Measurements from ENCODE around the gene TMEM108.

TMEM108 gene

DNA sequence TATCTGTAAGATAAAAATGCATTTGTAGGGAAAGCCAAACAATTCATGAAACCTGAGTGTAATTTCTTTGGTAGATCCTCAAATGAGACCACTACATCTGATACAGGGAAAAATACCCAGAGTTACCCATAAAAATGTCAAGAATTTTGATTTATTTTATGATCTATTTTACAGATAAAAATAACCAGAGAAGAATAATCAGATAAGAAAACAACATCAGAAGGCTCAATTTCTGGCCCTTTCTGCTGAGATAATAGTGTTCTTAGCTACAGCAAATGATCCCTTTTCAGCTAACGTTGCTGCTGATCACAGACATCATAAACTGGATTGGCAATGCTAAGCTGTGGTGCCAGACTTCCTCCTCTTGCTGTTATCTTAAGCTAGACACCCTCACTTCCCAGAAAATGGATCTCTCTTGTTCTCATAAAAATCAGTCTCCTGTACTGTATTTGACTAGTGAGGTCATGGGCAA is 21.3 kb upstream of the TMEM108 start:
- Histone ChIP-seq H3K27me3 (no peaks in the 10 kb centered on the region), H3K27ac (no peak overlapping the region), H3K4me3 (no peak overlapping the region), H3K36me3 (no peaks in the 10 kb centered on the region), H3K9me3 (no peaks in the 10 kb centered on the region), H3K4me1 (no peaks in the 10 kb centered on the region)
- intact Hi-C loops (cut with DNase I; ENCODE audit: low total_unique reads) = no loop called here
- no peak for DNase-seq
- TF ChIP-seq, protein P1, sequence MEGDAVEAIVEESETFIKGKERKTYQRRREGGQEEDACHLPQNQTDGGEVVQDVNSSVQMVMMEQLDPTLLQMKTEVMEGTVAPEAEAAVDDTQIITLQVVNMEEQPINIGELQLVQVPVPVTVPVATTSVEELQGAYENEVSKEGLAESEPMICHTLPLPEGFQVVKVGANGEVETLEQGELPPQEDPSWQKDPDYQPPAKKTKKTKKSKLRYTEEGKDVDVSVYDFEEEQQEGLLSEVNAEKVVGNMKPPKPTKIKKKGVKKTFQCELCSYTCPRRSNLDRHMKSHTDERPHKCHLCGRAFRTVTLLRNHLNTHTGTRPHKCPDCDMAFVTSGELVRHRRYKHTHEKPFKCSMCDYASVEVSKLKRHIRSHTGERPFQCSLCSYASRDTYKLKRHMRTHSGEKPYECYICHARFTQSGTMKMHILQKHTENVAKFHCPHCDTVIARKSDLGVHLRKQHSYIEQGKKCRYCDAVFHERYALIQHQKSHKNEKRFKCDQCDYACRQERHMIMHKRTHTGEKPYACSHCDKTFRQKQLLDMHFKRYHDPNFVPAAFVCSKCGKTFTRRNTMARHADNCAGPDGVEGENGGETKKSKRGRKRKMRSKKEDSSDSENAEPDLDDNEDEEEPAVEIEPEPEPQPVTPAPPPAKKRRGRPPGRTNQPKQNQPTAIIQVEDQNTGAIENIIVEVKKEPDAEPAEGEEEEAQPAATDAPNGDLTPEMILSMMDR (IDR thresholded peaks at IDR 0.05) = no peak

DNA sequence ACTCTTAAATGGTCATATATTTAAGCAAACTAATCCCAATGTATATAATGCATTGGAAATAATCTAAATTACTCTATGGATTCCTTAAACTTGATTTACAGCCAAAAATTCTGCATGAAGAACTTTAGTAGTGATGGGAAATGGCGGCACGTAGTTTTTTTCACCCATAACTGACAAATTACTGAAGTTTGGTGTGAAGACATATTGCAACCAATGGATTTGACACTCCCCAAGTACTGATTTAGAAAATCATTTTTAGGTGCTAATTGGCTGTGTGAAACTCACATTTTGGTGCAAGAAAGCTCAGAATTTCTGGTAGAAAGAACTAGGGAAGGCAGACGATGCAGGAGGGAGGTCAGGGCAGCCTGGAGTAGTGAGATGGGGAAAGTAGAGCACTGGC is 19.3 kb upstream of the TMEM108 start:
- no peaks in the 10 kb centered on the region for H3K9me3 ChIP-seq
- no peaks in the 10 kb centered on the region for H3K4me1 ChIP-seq
- H3K4me3 ChIP-seq = no peak overlapping the region
- H3K27ac ChIP-seq = no peak overlapping the region
- no peak for DNase-seq
- TF ChIP-seq, protein P1 (IDR thresholded peaks at IDR 0.05) = no peak
- intact Hi-C loops (cut with DNase I; ENCODE audit: low total_unique reads) = no loop called here
- no peaks in the 10 kb centered on the region for H3K27me3 ChIP-seq
- H3K36me3 ChIP-seq = no peaks in the 10 kb centered on the region

DNA sequence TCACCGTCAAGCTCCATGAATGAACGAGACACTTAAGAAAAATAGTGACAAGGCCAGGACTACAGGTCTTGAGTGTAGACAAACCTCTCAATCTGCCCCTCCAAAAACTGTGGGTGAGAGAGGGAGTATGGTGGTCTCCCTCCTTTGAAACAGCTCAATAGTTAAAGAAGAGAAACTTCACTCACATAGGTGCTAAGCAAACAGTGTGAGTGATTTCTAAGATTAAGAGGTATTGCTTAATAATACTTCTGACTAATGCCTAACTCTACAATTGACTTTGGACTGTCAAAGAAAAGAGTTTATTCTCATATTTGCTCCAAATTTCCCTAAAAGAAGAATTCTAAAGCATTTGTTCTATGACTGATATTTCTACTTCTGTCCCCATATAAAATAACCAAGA is 17.0 kb upstream of the TMEM108 start:
- Histone ChIP-seq H3K36me3 (no peaks in the 10 kb centered on the region), H3K4me3 (no peak overlapping the region), H3K27ac (no peak overlapping the region), H3K4me1 (no peaks in the 10 kb centered on the region), H3K27me3 (no peaks in the 10 kb centered on the region), H3K9me3 (no peaks in the 10 kb centered on the region)
- TF ChIP-seq, protein P1 (IDR thresholded peaks at IDR 0.05) = no peak
- DNase-seq = no peak
- intact Hi-C loops (cut with DNase I; ENCODE audit: low total_unique reads) = no loop called here

DNA sequence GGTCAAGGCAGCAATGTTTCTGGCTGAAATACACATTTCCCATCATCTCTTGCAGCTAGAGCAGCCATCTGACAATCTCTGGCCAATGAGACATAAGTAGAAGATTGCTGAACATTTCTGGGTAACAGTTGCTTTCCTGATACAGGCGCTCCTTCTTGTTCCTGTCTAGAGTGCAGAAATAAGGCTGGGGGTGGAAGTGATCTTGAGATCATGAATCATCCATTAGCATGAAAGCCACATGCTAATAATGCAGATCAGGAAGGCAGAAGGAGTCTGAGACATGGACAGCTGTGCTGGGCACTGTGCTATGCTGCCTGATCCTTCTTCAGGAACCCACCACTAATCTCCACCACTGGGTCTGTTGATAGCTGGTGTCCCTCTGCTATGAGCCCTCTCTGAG is 14.8 kb upstream of the TMEM108 start:
- Histone ChIP-seq H3K4me3 (no peak overlapping the region), H3K27me3 (no peaks in the 10 kb centered on the region), H3K36me3 (no peaks in the 10 kb centered on the region), H3K9me3 (no peaks in the 10 kb centered on the region), H3K4me1 (no peaks in the 10 kb centered on the region), H3K27ac (no peak overlapping the region)
- DNase-seq = no peak
- intact Hi-C loops (cut with DNase I; ENCODE audit: low total_unique reads) = no loop called here
- TF ChIP-seq, protein P1 (IDR thresholded peaks at IDR 0.05) = no peak

DNA sequence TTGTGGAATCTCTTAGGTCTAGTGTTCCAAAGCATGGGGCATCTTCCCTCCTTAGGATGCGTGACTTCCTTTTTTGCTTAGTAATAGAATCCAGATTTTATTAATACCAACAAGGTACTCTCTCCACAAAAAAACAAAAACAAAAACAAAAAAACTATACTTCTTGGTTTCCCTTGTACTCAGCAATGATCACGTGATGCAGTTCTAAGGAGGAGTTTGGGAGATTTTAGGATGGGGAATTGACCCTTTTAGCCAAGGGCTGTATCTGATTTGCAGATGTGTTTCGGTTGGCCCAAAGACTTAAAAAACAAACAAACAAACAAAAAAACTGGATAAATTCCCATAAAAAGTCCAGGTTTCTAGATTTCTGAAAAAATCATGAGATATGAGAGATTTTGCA is 12.6 kb upstream of the TMEM108 start:
- Histone ChIP-seq H3K27me3 (no peaks in the 10 kb centered on the region), H3K36me3 (no peaks in the 10 kb centered on the region), H3K4me3 (no peak overlapping the region), H3K4me1 (no peaks in the 10 kb centered on the region), H3K9me3 (no peaks in the 10 kb centered on the region), H3K27ac (no peak overlapping the region)
- TF ChIP-seq, protein P1 (IDR thresholded peaks at IDR 0.05) = no peak
- DNase-seq = no peak
- intact Hi-C loops (cut with DNase I; ENCODE audit: low total_unique reads) = no loop called here

DNA sequence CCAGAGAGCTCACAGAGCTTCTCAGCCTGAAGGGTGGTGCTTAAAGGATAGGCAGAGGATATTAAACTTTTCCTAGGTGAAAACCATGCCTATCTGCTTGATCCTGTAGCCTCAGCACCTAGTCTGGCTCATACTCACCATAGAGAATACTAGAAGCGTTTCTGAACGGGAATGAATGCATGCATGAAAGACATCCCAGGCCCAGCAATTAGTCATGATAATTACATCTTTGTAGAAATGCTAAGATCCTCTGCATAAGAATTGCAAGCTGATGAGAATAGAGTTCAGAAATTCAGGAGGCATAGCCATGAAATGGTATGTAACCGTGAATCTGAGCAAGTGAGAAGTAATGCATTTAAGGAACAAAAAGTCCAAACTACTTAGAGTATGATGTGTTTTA is 5.9 kb upstream of the TMEM108 start:
- H3K27me3 ChIP-seq = peaks cover 0 to 15% of the 10 kb centered on the region in 2 donors
- H3K36me3 ChIP-seq = no peaks in the 10 kb centered on the region
- H3K9me3 ChIP-seq = no peaks in the 10 kb centered on the region
- TF ChIP-seq, protein P1 (IDR thresholded peaks at IDR 0.05) = no peak
- no peak for DNase-seq
- intact Hi-C loops (cut with DNase I; ENCODE audit: low total_unique reads) = loop anchor here (10.0 kb wide), 2 partner anchors 298 to 352 kb away; no protein-coding TSS in a partner anchor
- H3K27ac ChIP-seq = no peak overlapping the region
- no peak overlapping the region for H3K4me3 ChIP-seq
- peaks cover 0 to under 1% (median 0%) of the 10 kb centered on the region in 4 donors for H3K4me1 ChIP-seq

Measured in tibial artery (tissue), 4 donors.